Colonic mucosa (tissue), 4 donors: ENCODE results near the gene ROBO1. TPM values are rescaled to one million over a fixed set of nuclear protein-coding genes. Genes with fewer than 3 reads are reported as not detected.

Source experiments
- DNase-seq: peaks from one replicate; pipeline ENCODE4 v3.0.0-alpha.2; 2020
- H3K27ac ChIP-seq: fragments of 200-600 bp; one replicate; pipeline ENCODE4 v1.8.0; 2021
- H3K27me3 ChIP-seq: fragments of 200-600 bp; one replicate; pipeline ENCODE4 v1.8.0; 2021
- H3K36me3 ChIP-seq: fragments of 200-600 bp; one replicate; pipeline ENCODE4 v1.8.0; 2021
- H3K4me1 ChIP-seq: fragments of 200-600 bp; one replicate; pipeline ENCODE4 v1.8.0; 2021; ENCODE audit warnings: mild to moderate bottlenecking
- H3K4me3 ChIP-seq: fragments of 200-600 bp; one replicate; pipeline ENCODE4 v1.8.0; 2021
- H3K9ac ChIP-seq, 2 donors: one replicate each; pipeline ENCODE4 v1.7.0; 2013; ENCODE audit warnings: control low read depth in 2 of 2, low read depth in 2 of 2, low read length in 2 of 2
- H3K9me3 ChIP-seq: fragments of 200-600 bp; one replicate; pipeline ENCODE4 v1.8.0; 2021
- CTCF ChIP-seq: fragments of 200-600 bp; IDR thresholded peaks from one replicate; pipeline ENCODE4 v1.8.0; 2022; ENCODE audit warnings: antibody characterized with exemption, mild to moderate bottlenecking
- intact Hi-C: fragments of 100-400 bp; cut with DNase I; formaldehyde crosslinking; loops from one replicate; pipeline ENCODE4 v1.14.1; 2022
- total RNA-seq, 2 donors: library from RNA; stranded (reverse); fragmentation: NEBNext Ultra II Directional in 1 of 2; extraction: Animal tissue kit (Norgen Biotek cat#: 25700) in 1 of 2; gene quantifications; one replicate each; pipeline ENCODE4 v1.2.1, GENCODE V29; 2021
- donor health status: healthy.
- donor health status: DM: no; HTN: no; CAD: no.
- donor health status: DM: no; HTN: no; CAD: no.

The ROBO1 gene
- total RNA-seq, 2 donors from 2014 or later: 8.1 to 9.4 TPM

GRCh38 chr3:79139395-79140068 is 628.3 kb downstream of the ROBO1 start:
- no peak for DNase-seq

GRCh38 chr3:79125313-79125984 is 642.3 kb downstream of the ROBO1 start:
- Histone ChIP-seq H3K9ac (no peak overlapping the region), H3K9me3 (no peaks in the 10 kb centered on the region), H3K27ac (no peak overlapping the region), H3K36me3 (no peaks in the 10 kb centered on the region), H3K4me3 (no peak overlapping the region), H3K4me1 (no peaks in the 10 kb centered on the region), H3K27me3 (no peaks in the 10 kb centered on the region)
- no peak for DNase-seq
- intact Hi-C loops: no loop called here
- no peak for TF ChIP-seq CTCF

More at GRCh38 chr3:79139395-79140068, 628.3 kb downstream of the ROBO1 start:
- intact Hi-C loops: no loop called here
- no peak for TF ChIP-seq CTCF
- Histone ChIP-seq H3K36me3 (no peaks in the 10 kb centered on the region), H3K9me3 (no peaks in the 10 kb centered on the region), H3K9ac (no peak overlapping the region), H3K27me3 (no peaks in the 10 kb centered on the region), H3K4me3 (no peak overlapping the region), H3K4me1 (no peaks in the 10 kb centered on the region), H3K27ac (no peak overlapping the region)

GRCh38 chr3:79115458-79115857 is 652.3 kb downstream of the ROBO1 start:
- H3K4me1 ChIP-seq: no peaks in the 10 kb centered on the region
- H3K27me3 ChIP-seq: no peaks in the 10 kb centered on the region
- no peaks in the 10 kb centered on the region for H3K9me3 ChIP-seq
- intact Hi-C loops: no loop called here
- DNase-seq: no peak
- H3K27ac ChIP-seq: no peak overlapping the region
- no peak overlapping the region for H3K9ac ChIP-seq
- no peaks in the 10 kb centered on the region for H3K36me3 ChIP-seq
- H3K4me3 ChIP-seq: no peak overlapping the region
- TF ChIP-seq CTCF: no peak

- H3K27me3 ChIP-seq: no peaks in the 10 kb centered on the region
- H3K9ac ChIP-seq: no peak overlapping the region
- no peak overlapping the region for H3K4me3 ChIP-seq
- H3K9me3 ChIP-seq: no peaks in the 10 kb centered on the region
- no peaks in the 10 kb centered on the region for H3K4me1 ChIP-seq
- H3K27ac ChIP-seq: no peak overlapping the region
- no peak for TF ChIP-seq CTCF
- intact Hi-C loops: no loop called here
- no peak for DNase-seq
- H3K36me3 ChIP-seq: no peaks in the 10 kb centered on the region
Measured at GRCh38 chr3:79113876-79114275, 653.9 kb downstream of the ROBO1 start.

GRCh38 chr3:79111375-79112052 is 656.3 kb downstream of the ROBO1 start:
- no peak overlapping the region for H3K4me3 ChIP-seq
- no peak overlapping the region for H3K27ac ChIP-seq
- intact Hi-C loops: no loop called here
- no peak for TF ChIP-seq CTCF
- DNase-seq: no peak
- no peaks in the 10 kb centered on the region for H3K4me1 ChIP-seq
- no peaks in the 10 kb centered on the region for H3K27me3 ChIP-seq
- no peak overlapping the region for H3K9ac ChIP-seq
- H3K36me3 ChIP-seq: no peaks in the 10 kb centered on the region
- H3K9me3 ChIP-seq: no peaks in the 10 kb centered on the region
